Left ventricle myocardium inferior (tissue), 1 donor: Measurements from ENCODE around the gene MED31. TPM values are rescaled to one million over a fixed set of nuclear protein-coding genes. Genes with fewer than 3 reads are reported as not detected.

Experiments used
- DNase-seq: peaks from one replicate; pipeline ENCODE4 v3.0.0-alpha.2; 2020
- H3K27ac ChIP-seq: fragments of 200-600 bp; replicated peaks from 2 replicates; pipeline ENCODE4 v1.8.0; 2021
- H3K27me3 ChIP-seq: fragments of 200-600 bp; 2 replicates; pipeline ENCODE4 v1.8.0; 2021; ENCODE audit warnings: low read depth
- H3K36me3 ChIP-seq: fragments of 200-600 bp; 2 replicates; pipeline ENCODE4 v1.8.0; 2021
- H3K4me1 ChIP-seq: fragments of 200-600 bp; 2 replicates; pipeline ENCODE4 v1.8.0; 2021
- H3K4me3 ChIP-seq: fragments of 200-600 bp; 2 replicates; pipeline ENCODE4 v1.8.0; 2021; ENCODE audit warnings: mild to moderate bottlenecking, moderate library complexity
- H3K9me3 ChIP-seq: fragments of 200-600 bp; replicated peaks from 2 replicates; pipeline ENCODE4 v1.8.0; 2021
- CTCF ChIP-seq: fragments of 200-600 bp; IDR thresholded peaks from 2 replicates; pipeline ENCODE4 v1.8.0; 2021; ENCODE audit warnings: antibody characterized with exemption, mild to moderate bottlenecking, borderline replicate concordance
- intact Hi-C: fragments of 100-400 bp; cut with micrococcal nuclease; formaldehyde crosslinking; loops from one replicate; pipeline ENCODE4 v1.11.0; 2022
- total RNA-seq: library from RNA; stranded (reverse); fragmentation: NEBNext Ultra II Directional; extraction: Animal tissue kit (Norgen Biotek cat#: 25700); gene quantifications from one replicate; pipeline ENCODE4 v1.2.1, GENCODE V29; 2021
- donor health status: DM: no; HTN: yes; CAD: no; lungs with severe emphysema.

Gene MED31
- total RNA-seq, 1 donor from 2014 or later, result 14.1 TPM

GRCh38 chr17:6608321-6608720 lies 43.1 kb downstream of the MED31 start:
- no peak for TF ChIP-seq CTCF
- DNase-seq, result no peak
- no peaks in the 10 kb centered on the region for H3K4me1 ChIP-seq
- H3K27ac ChIP-seq, result no peak overlapping the region
- H3K4me3 ChIP-seq, result no peak overlapping the region
- peaks cover 80% of the 10 kb centered on the region for H3K36me3 ChIP-seq
- no peaks in the 10 kb centered on the region for H3K9me3 ChIP-seq
- no peaks in the 10 kb centered on the region for H3K27me3 ChIP-seq
- intact Hi-C loops, result no loop called here

- TF ChIP-seq CTCF, result no peak
- H3K9me3 ChIP-seq, result no peaks in the 10 kb centered on the region
- no peak overlapping the region for H3K4me3 ChIP-seq
- no peak overlapping the region for H3K27ac ChIP-seq
- intact Hi-C loops, result no loop called here
- no peak for DNase-seq
- H3K27me3 ChIP-seq, result no peaks in the 10 kb centered on the region
- peaks cover 75% of the 10 kb centered on the region for H3K36me3 ChIP-seq
- H3K4me1 ChIP-seq, result no peaks in the 10 kb centered on the region
These were observed 46.3 kb downstream of the MED31 start for GRCh38 chr17:6605142-6605541.

GRCh38 chr17:6603744-6604325 lies 47.6 kb downstream of the MED31 start:
- Histone ChIP-seq H3K4me3 (no peak overlapping the region), H3K27ac (no peak overlapping the region), H3K36me3 (peaks cover 74% of the 10 kb centered on the region), H3K27me3 (no peaks in the 10 kb centered on the region), H3K4me1 (peaks cover 8% of the 10 kb centered on the region), H3K9me3 (no peaks in the 10 kb centered on the region)
- DNase-seq, result no peak
- intact Hi-C loops, result no loop called here
- TF ChIP-seq CTCF, result no peak

GRCh38 chr17:6602141-6602540 lies 49.3 kb downstream of the MED31 start:
- no peaks in the 10 kb centered on the region for H3K9me3 ChIP-seq
- DNase-seq, result no peak
- TF ChIP-seq CTCF, result no peak
- H3K4me1 ChIP-seq, result peaks cover 14% of the 10 kb centered on the region
- H3K36me3 ChIP-seq, result peaks cover 71% of the 10 kb centered on the region
- H3K4me3 ChIP-seq, result no peak overlapping the region
- H3K27me3 ChIP-seq, result no peaks in the 10 kb centered on the region
- intact Hi-C loops, result no loop called here
- H3K27ac ChIP-seq, result no peak overlapping the region

- TF ChIP-seq CTCF, result no peak
- no peak for DNase-seq
- H3K27me3 ChIP-seq, result no peaks in the 10 kb centered on the region
- no peak overlapping the region for H3K4me3 ChIP-seq
- peaks cover 72% of the 10 kb centered on the region for H3K36me3 ChIP-seq
- intact Hi-C loops, result no loop called here
- H3K9me3 ChIP-seq, result no peaks in the 10 kb centered on the region
- H3K27ac ChIP-seq, result no peak overlapping the region
- H3K4me1 ChIP-seq, result peaks cover 14% of the 10 kb centered on the region
These were observed 52.0 kb downstream of the MED31 start for GRCh38 chr17:6599364-6599763.
